Astrocyte (in vitro differentiated cells and primary cell): ENCODE data around the gene DNAJC11.

Experiments used
- CTCF ChIP-seq: IDR thresholded peaks from 2 replicates; pipeline ENCODE4 v1.5.1; 2011; ENCODE audit warnings: low read depth, mild to moderate bottlenecking, inconsistent platforms, low read length, moderate library complexity; ENCODE audit not compliant: insufficient read depth
- EZH2 ChIP-seq: IDR thresholded peaks from 2 replicates; pipeline ENCODE4 v1.6.1; 2012; ENCODE audit warnings: mild to moderate bottlenecking, low read length, inconsistent platforms; ENCODE audit not compliant: insufficient read depth

- TF ChIP-seq CTCF (no peak), EZH2 (no peak)
Observed at GRCh38 chr1:6601923-6602668, 99.5 kb downstream of the DNAJC11 start.
